ENCODE measurements around the gene NIM1K.
"Not testable (repeated sequence)": the region's sequence is repeated elsewhere in the genome, so short reads cannot be mapped to it uniquely, and the experiment has no call there.

The NIM1K gene

DNA sequence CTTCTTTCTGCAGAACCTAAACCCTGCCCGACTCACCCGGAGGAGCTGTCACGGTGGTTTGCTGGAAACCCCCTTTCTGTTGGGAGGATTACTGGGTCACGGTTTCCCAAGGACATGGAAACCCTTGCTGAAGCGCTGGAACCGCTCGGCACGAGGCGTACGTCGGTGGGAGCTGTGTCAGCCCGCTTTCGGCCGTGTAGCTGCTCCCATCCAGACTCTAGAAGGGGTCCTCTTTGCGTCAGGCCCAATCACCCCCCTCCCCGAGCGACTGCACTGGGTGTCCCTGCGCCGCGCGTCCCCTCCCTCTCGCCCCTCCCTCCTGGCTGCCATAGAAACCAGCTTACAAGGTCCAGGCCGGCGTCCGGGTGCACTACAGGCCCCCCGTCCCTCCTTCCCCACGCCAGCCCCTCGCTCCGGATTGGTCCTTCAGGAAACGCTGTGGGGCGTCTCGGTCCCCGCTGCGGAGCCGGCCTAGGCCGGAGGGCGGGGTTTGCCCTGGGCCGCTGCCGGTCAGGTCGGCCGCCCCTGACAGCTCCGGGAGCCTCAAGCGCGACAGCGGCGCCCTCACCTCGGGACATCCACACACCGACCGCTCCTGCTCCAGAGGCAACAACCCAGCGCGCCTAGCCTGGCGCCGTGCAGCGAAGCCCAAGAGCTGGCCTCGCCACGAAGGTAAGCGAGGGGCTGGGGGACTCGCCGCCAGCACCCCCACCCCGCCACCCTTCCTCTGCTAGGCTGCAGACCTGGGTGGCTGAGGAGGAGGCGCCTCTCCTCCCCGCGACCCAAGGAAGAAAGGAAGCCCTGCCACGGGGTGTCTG lies at the start of gene NIM1K:
Gene NIM1K, plus strand, starts transcription at position 486 of the 818 bp plus-strand sequence. CDS start 53,551 bp downstream, outside the sequence.
- DNase-seq = no peak

DNA sequence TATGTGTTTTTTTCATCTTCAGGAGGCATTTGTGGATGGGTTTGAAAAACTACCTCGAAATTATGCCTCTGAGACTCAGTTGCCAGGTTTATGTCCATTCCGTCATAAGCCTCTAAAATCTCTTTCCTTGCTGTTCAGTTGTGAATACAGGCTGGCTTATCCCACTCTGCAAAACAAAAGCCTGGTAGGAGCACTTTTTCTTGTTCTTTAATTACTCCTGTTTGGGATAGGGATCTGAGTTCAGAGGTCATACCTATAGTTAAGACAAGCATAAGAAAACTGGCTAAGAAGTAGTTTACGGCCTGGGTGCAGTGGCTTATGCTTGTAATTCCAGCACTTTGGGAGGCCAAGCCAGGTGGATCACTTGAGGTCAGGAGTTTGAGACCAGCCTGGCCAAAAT lies 47.0 kb upstream of the NIM1K start:
- no peak for DNase-seq

- DNase-seq = no peak
Measured at GRCh38 chr5:43146958-43147357, 45.1 kb upstream of the NIM1K start.

DNA sequence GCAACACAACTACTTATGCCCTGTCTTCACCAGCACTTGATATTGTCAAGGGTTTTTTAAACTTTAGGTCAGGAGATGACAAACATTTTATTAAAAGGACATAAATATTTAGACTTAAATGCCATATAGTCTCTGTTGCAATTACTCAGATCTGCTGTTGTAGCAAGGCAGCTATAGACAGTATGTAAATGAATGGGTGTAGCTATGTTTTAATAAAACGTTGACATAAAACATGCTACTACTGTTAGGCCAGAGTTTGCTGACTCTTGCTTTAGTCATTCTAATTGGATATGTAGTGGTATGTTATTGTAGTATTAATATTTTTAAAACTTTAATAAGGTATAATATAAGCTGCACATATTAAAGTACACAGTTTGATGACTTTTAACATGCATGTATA lies 43.6 kb upstream of the NIM1K start:
- no peak for DNase-seq

GRCh38 chr5:43149231-43149630 lies 42.8 kb upstream of the NIM1K start:
- DNase-seq = no peak

DNA sequence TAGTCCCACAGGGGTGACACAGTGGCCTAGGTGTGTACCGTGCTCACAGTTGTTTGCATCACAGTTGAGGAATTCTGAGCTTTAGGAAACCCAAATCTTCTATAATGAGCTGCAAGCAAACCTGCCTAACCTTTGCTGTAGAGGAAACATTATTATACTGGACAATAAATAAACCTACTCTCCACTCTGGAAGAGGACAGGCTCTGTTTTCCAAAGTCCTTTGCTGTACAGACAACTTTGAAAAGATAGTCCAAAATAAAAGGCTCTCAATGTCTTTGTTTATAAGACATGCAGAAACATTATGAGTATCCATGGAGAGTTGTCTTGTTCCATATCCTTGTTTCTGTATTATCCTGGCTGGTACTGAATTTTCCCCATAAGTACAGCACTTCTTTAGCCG lies 42.0 kb upstream of the NIM1K start:
- no peak for DNase-seq

DNA sequence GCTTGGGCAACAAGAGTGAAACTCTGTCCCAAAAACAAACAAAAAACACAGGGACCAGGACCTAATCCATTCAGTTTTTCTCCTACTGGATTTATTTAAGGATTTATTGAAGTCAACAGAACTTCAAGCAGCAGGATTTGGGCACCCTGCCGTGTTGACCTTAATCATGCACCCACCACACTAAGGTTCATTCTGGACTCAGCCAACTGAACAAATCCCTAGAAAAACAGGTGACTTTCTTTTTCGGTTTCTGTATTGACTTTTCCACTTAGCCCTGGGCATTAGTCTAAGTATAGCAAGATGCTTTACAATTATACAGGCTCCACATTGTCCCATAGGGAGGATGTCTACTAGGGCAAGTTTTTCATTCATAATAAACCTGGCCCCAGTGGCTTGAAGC lies 41.3 kb upstream of the NIM1K start:
- DNase-seq = no peak

- DNase-seq = no peak
Measured at GRCh38 chr5:43152946-43153345, 39.1 kb upstream of the NIM1K start.

- DNase-seq = no peak
Measured at GRCh38 chr5:43154469-43154868, 37.6 kb upstream of the NIM1K start.

DNA sequence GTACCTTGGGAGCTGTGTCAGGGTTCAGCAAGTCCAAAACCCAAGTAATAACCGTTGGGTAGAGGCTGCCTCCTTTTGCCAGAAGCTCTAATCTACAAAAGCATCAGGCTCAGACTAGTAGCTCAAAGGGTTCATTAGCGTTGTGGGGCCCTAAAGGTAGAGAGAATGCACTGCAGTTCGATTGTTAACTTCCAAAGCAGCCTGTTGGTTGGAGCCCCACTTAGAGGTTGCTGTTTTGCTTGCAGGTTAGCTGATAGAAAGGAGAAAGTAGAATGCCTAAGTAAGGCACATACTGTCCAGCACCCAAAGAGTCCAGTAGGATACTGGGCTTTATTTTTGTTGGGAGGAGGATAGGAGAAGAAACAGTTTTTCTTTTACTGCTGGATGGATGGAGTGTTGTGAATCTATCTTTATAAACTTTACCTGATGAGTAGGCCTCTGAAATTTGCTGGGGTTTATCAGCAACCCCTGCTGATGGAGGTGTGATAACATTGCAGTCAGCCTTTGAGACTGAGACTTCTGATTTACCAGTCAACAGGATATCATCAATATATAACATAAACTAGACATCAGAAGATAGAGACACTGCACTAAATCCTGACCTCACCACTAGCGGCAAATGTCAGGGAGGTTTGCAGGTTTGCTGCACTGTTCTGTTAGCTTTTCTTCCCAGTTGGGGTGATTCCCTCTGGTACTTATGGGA lies 36.5 kb upstream of the NIM1K start:
- DNase-seq = no peak

GRCh38 chr5:43156388-43156787 lies 35.6 kb upstream of the NIM1K start:
- DNase-seq = no peak

DNA sequence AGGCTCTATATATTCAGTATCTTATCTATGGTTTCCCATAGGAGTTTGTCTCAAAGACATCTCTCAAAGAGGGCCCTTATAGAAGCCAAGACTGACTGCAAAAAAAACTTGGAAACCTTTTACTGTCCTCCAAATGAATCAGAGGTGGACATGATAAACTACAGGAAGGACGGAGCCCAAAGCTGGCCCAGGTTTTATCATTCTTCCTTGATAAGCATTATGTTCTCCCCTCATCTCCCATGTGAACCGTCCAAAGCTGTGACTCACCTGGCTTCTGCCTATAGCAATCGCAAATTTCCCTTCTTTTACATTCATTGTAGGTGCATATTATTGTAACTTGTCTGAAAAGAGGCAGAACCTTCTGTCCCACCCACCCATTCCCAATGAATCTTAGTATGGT lies 35.0 kb upstream of the NIM1K start:
- no peak for DNase-seq

GRCh38 chr5:43161244-43161643 lies 30.8 kb upstream of the NIM1K start:
- peak; percentile 6 to 10 for DNase-seq

DNA sequence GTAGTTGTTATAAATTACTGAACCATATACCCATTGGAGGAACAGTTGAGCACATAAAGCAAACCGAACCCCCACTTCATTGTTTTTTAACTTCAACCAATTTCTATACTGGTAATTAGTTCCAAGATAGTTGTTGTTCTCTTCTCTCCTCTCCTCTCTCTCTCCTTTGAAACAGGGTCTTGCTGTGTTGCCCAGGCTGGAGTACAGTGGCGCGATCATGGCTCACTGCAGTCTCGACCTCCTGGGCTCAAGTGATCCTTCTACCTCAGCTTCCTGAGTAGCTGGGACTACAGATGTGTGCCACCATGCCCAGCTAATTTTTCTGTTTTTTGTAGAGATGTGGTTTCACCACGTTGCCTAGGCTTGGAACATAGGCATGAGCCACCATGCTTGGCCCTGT lies 27.2 kb upstream of the NIM1K start:
- DNase-seq = not testable (repeated sequence)

DNA sequence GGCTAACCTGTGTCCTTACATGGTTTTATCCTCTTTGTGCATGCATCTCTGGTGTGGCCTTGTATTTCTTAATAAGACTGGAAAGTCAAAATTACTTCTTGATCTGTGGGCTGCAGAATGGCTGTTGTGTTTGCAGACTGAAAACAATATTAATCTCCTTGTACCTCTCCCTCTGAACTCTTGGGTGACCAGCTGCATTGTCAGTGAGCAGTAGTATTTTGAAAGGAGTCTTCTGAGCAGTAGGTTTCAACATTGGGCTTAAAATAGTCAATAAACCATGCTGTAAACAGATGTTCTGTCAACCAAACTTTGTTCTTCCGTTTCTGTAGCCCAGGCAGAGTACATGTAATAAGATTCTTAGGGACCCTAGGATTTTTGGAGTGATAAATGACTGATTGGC lies 26.7 kb upstream of the NIM1K start:
- no peak for DNase-seq

DNA sequence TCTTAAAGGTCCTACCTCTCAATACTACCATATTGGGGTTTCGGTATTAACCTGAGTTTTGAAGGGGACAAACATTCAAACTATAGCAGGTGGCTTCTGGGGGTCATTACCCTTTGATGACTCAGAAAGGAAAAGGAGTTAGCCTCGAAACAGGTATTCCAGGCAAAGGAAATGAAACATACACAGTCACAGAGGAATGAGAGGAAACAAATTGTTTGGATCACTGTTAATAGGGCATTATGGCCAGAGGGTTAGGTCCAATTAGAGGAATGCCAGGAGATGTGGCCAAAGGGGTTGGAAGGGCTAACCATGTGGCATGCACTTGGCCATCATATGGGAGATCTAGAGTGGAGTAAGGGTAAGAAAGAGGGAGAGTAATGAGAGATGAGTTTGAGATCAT lies 23.9 kb upstream of the NIM1K start:
- DNase-seq = no peak

DNA sequence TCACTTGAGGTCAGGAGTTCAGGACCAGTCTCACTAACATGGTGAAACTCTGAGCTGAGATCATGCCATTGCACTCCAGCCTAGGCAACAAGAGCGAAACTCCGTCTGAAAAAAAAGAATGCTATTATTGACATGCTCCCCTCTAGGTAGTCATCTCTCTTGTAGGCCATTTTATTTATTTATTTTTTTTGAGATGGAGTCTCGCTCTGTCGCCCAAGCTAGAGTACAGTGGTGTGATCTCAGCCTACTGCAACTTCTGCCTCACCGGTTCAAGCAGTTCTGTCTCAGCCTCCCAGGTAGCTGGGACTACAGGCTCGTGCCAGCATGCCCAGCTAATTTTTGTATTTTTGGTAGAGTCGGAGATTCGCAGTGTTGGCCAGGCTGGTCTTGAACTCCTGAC lies 20.6 kb upstream of the NIM1K start:
- DNase-seq = no peak

GRCh38 chr5:43171926-43172325 lies 20.1 kb upstream of the NIM1K start:
- DNase-seq = no peak

- no peak for DNase-seq
Measured at GRCh38 chr5:43172779-43173178, 19.2 kb upstream of the NIM1K start.

GRCh38 chr5:43174586-43174985 lies 17.4 kb upstream of the NIM1K start:
- no peak for DNase-seq

DNA sequence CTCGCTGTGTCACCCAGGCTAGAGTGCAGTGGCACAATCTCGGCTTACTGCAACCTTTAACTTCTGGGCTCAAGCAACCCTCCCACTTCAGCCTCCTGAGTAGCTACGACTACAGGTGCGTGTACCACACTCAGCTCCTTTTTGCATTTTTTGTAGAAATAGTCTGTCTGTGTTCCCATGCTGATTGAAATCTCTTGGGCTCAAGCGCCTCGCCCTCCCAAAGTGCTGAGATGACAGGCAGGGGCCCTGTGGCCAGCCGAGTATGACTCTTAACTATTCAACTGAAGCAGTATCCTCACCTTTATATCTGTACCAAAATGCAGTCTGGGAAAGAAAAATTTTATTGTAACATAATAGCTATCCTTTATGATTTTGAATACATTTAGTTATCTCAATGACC lies 12.2 kb upstream of the NIM1K start:
- DNase-seq = no peak

GRCh38 chr5:43182421-43182820 lies 9.6 kb upstream of the NIM1K start:
- no peak for DNase-seq

DNA sequence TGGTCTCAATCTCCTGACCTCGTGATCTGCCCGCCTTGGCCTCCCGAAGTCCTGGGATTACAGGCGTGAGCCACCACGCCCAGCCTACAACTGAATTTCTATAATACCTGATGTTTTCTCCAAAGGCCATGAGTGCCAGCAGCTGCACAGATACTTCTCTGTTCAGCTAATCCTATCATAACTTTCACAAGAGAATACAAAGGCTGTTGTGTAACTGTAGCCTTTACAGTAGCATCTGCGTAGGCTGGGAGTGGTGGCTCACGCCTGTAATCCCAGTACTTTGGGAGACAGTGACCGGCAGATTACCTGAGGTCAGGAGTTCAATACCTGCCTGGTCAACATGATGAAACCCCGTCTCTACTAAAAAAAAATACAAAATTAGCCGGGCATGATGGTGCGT lies 8.9 kb upstream of the NIM1K start:
- DNase-seq = not testable (repeated sequence)
